ENCODE measurements around the gene FANCI. TPM values are rescaled to one million over a fixed set of nuclear protein-coding genes. Genes with fewer than 3 reads are reported as not detected.

The FANCI gene
- total and polyA plus RNA-seq, 2 experiments from 2014 or later = 63.6 to 66.8 TPM

DNA sequence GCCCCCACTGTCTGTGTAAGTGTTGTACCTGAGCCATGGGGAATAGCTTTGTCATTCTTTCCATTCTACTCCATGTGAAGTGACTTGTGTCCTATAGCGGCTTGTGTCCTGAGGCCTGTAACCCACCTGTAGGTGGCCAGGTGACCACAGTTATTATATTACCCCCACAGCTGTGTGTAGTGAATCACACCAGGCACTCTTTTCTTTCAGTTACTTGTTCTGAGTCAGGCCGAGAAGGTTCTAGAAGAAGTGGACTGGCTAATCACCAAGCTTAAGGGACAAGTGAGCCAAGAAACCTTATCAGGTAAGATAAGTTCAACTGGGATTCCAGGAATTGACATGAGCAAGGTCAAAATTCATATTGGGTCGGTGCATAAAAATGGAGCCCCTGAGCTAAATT lies 61.6 kb downstream of the FANCI start:
- Mint-ChIP-seq H3K36me3 (ENCODE audit: low read depth) (peaks cover 85% of the 10 kb centered on the region), H3K27ac (no peak overlapping the region), H3K9me3 (no peaks in the 10 kb centered on the region), H3K27me3 (ENCODE audit: insufficient read depth, low read depth, poor library complexity) (no peaks in the 10 kb centered on the region), H3K4me3 (no peak overlapping the region), H3K4me1 (no peaks in the 10 kb centered on the region)
- TF ChIP-seq POLR2AphosphoS5 (IDR thresholded peaks at IDR 0.05; ENCODE audit: low read depth) = no peak
- TF ChIP-seq JUNB (IDR thresholded peaks at IDR 0.05; ENCODE audit: unreplicated experiment) = no peak
- TF ChIP-seq, protein P1, sequence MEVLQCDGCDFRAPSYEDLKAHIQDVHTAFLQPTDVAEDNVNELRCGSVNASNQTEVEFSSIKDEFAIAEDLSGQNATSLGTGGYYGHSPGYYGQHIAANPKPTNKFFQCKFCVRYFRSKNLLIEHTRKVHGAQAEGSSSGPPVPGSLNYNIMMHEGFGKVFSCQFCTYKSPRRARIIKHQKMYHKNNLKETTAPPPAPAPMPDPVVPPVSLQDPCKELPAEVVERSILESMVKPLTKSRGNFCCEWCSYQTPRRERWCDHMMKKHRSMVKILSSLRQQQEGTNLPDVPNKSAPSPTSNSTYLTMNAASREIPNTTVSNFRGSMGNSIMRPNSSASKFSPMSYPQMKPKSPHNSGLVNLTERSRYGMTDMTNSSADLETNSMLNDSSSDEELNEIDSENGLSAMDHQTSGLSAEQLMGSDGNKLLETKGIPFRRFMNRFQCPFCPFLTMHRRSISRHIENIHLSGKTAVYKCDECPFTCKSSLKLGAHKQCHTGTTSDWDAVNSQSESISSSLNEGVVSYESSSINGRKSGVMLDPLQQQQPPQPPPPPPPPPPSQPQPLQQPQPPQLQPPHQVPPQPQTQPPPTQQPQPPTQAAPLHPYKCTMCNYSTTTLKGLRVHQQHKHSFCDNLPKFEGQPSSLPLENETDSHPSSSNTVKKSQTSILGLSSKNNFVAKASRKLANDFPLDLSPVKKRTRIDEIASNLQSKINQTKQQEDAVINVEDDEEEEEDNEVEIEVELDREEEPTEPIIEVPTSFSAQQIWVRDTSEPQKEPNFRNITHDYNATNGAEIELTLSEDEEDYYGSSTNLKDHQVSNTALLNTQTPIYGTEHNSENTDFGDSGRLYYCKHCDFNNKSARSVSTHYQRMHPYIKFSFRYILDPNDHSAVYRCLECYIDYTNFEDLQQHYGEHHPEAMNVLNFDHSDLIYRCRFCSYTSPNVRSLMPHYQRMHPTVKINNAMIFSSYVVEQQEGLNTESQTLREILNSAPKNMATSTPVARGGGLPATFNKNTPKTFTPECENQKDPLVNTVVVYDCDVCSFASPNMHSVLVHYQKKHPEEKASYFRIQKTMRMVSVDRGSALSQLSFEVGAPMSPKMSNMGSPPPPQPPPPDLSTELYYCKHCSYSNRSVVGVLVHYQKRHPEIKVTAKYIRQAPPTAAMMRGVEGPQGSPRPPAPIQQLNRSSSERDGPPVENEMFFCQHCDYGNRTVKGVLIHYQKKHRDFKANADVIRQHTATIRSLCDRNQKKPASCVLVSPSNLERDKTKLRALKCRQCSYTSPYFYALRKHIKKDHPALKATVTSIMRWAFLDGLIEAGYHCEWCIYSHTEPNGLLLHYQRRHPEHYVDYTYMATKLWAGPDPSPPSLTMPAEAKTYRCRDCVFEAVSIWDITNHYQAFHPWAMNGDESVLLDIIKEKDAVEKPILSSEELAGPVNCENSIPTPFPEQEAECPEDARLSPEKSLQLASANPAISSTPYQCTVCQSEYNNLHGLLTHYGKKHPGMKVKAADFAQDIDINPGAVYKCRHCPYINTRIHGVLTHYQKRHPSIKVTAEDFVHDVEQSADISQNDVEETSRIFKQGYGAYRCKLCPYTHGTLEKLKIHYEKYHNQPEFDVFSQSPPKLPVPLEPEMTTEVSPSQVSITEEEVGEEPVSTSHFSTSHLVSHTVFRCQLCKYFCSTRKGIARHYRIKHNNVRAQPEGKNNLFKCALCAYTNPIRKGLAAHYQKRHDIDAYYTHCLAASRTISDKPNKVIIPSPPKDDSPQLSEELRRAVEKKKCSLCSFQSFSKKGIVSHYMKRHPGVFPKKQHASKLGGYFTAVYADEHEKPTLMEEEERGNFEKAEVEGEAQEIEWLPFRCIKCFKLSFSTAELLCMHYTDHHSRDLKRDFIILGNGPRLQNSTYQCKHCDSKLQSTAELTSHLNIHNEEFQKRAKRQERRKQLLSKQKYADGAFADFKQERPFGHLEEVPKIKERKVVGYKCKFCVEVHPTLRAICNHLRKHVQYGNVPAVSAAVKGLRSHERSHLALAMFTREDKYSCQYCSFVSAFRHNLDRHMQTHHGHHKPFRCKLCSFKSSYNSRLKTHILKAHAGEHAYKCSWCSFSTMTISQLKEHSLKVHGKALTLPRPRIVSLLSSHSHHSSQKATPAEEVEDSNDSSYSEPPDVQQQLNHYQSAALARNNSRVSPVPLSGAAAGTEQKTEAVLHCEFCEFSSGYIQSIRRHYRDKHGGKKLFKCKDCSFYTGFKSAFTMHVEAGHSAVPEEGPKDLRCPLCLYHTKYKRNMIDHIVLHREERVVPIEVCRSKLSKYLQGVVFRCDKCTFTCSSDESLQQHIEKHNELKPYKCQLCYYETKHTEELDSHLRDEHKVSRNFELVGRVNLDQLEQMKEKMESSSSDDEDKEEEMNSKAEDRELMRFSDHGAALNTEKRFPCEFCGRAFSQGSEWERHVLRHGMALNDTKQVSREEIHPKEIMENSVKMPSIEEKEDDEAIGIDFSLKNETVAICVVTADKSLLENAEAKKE (CRISPR knock-in tag; IDR thresholded peaks at IDR 0.05) = no peak
- TF ChIP-seq, protein P2, sequence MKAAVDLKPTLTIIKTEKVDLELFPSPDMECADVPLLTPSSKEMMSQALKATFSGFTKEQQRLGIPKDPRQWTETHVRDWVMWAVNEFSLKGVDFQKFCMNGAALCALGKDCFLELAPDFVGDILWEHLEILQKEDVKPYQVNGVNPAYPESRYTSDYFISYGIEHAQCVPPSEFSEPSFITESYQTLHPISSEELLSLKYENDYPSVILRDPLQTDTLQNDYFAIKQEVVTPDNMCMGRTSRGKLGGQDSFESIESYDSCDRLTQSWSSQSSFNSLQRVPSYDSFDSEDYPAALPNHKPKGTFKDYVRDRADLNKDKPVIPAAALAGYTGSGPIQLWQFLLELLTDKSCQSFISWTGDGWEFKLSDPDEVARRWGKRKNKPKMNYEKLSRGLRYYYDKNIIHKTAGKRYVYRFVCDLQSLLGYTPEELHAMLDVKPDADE (IDR thresholded peaks at IDR 0.05) = no peak
- TF ChIP-seq, protein P3, sequence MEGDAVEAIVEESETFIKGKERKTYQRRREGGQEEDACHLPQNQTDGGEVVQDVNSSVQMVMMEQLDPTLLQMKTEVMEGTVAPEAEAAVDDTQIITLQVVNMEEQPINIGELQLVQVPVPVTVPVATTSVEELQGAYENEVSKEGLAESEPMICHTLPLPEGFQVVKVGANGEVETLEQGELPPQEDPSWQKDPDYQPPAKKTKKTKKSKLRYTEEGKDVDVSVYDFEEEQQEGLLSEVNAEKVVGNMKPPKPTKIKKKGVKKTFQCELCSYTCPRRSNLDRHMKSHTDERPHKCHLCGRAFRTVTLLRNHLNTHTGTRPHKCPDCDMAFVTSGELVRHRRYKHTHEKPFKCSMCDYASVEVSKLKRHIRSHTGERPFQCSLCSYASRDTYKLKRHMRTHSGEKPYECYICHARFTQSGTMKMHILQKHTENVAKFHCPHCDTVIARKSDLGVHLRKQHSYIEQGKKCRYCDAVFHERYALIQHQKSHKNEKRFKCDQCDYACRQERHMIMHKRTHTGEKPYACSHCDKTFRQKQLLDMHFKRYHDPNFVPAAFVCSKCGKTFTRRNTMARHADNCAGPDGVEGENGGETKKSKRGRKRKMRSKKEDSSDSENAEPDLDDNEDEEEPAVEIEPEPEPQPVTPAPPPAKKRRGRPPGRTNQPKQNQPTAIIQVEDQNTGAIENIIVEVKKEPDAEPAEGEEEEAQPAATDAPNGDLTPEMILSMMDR (conservative IDR thresholded peaks at IDR 0.05; ENCODE audit: low read depth in 2 of 2) = no peak
- no peak for DNase-seq (ENCODE audit: low spot score)
- no peak overlapping the region for H3K4me2 ChIP-seq
- no peak overlapping the region for H2AFZ ChIP-seq
- H3K27me3 ChIP-seq (ENCODE audit: insufficient read depth) = no peaks in the 10 kb centered on the region
- no peaks in the 10 kb centered on the region for H3K9me2 ChIP-seq (ENCODE audit: insufficient read depth)
- H3K36me3 ChIP-seq (ENCODE audit: insufficient read depth) = peaks cover 73% of the 10 kb centered on the region
- no peaks in the 10 kb centered on the region; the same call in 1 of the 2 replicates for H4K20me1 ChIP-seq (replicated peaks; ENCODE audit: insufficient read depth)
- no peak overlapping the region for H3K4me3 ChIP-seq
- no peaks in the 10 kb centered on the region for H3K79me2 ChIP-seq (replicated peaks; ENCODE audit: insufficient read depth)
- no peak overlapping the region for H3K27ac ChIP-seq (ENCODE audit: low read depth)
- no peaks in the 10 kb centered on the region for H3K4me1 ChIP-seq (ENCODE audit: insufficient read depth)
- ATAC-seq = no peak
- 0 out of 2 replicates have a peak, but pooled peaks cover 3% of the 10 kb centered on the region for H3F3A ChIP-seq (replicated peaks; ENCODE audit: low read depth)

All from GM23338 (cell line).